ENCODE results near the gene SMPD1. TPM values are rescaled to one million over a fixed set of nuclear protein-coding genes. Genes with fewer than 3 reads are reported as not detected.

SMPD1 gene
- total RNA-seq, 5 donors from 2014 or later (not counting 1 experiment from before 2014, with no cell fraction given) = 33.5 to 58.3 (median 38.3) TPM

DNA sequence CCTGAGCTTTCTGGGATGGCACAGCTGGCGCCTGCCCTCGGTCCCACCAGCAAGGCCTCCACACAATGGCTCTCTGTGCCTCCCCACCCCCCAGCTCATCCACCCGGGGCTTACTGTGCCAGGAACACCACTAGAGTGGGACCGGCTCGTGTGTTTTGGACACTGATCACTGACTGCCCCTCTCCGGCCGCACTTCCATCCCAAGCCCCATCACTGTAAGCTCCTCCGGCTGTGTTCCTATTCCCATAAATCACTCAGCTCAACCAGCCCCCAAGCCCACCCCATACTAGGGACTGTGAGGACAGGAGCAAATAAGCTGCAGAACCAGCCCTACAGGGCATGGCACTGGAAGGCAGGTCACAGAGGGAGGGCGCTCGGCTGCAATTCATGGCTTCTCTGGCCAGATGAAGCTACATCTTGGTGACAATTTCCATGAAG is 21.3 kb downstream of the SMPD1 start:
- no peaks in the 10 kb centered on the region for H3K27me3 Mint-ChIP-seq
- peaks cover 20% of the 10 kb centered on the region for H3K36me3 Mint-ChIP-seq
- H3K9me3 ChIP-seq = no peaks in the 10 kb centered on the region
- 94% methylated on average over 10 of the region's 10 CpGs for WGBS (ENCODE audit: insufficient coverage)
- POLR2A ChIA-PET = interaction anchor here in 1 of 2 donors (0.6 to 1.6 kb wide), 2 partner anchors 9 to 15 kb away, joined by 4 to 8 read pairs; no protein-coding TSS in a partner anchor
- peaks cover 45 to 78% of the 10 kb centered on the region in 2 experiments for H3K4me1 ChIP-seq (ENCODE audit: control insufficient read depth in 1 of 2, extremely low read depth in 1 of 2, insufficient read depth in 2 of 2, low read length in 2 of 2)
- ATAC-seq (replicated peaks in 1 of 4) (no peak), DNase-seq (no peak)
- peak overlapping the region in 1 of 2 donors; percentile 80 for H3K27ac Mint-ChIP-seq
- H3K4me3 ChIP-seq (ENCODE audit: control insufficient read depth in 1 of 2, extremely low read depth in 1 of 2, low read length in 1 of 2) = no peak overlapping the region
- no peaks in the 10 kb centered on the region for H3K9me3 Mint-ChIP-seq
- H3K4me1 Mint-ChIP-seq = peaks cover 31 to 54% (median 51%) of the 10 kb centered on the region in 3 donors
- H3K4me3 Mint-ChIP-seq = no peak overlapping the region
- H3K36me3 ChIP-seq (ENCODE audit: control insufficient read depth in 2 of 2, extremely low read depth in 1 of 2, insufficient read depth in 1 of 2, low read length in 1 of 2) = peaks cover 12 to 28% of the 10 kb centered on the region in 2 donors
- no peak overlapping the region for H3K27ac ChIP-seq (ENCODE audit: low read length)
- no peaks in the 10 kb centered on the region for H3K27me3 ChIP-seq (replicated peaks in 1 of 2; ENCODE audit: control insufficient read depth in 2 of 2, extremely low read depth in 1 of 2, insufficient read depth in 2 of 2, low read length in 1 of 2)
- CTCF ChIA-PET = interaction anchor here in 1 of 2 donors (0.5 to 0.7 kb wide), 3 partner anchors 12 to 49 kb away, joined by 3 to 8 read pairs (median 5); no protein-coding TSS in a partner anchor

GRCh38 chr11:6413791-6414201 is 23.5 kb downstream of the SMPD1 start:
- no peaks in the 10 kb centered on the region for H3K9me3 Mint-ChIP-seq
- DNase-seq (peak; percentile 38 to 84 (median 72)), ATAC-seq (replicated peaks in 1 of 4) (peak; percentile 87 to 92 (median 88))
- peaks cover 41 to 84% of the 10 kb centered on the region in 2 experiments for H3K4me1 ChIP-seq (ENCODE audit: control insufficient read depth in 1 of 2, extremely low read depth in 1 of 2, insufficient read depth in 2 of 2, low read length in 2 of 2)
- peak overlapping the region; percentile 69 for H3K27ac ChIP-seq (ENCODE audit: low read length)
- H3K27ac Mint-ChIP-seq = no peak overlapping the region
- 41% methylated on average over 11 of the region's 12 CpGs for WGBS (ENCODE audit: insufficient coverage)
- H3K36me3 Mint-ChIP-seq = peaks cover 12% of the 10 kb centered on the region
- no peaks in the 10 kb centered on the region for H3K9me3 ChIP-seq
- peak overlapping the region; percentile 8 to 18 for H3K4me3 ChIP-seq (ENCODE audit: control insufficient read depth in 1 of 2, extremely low read depth in 1 of 2, low read length in 1 of 2)
- POLR2A ChIA-PET = interaction anchor here (0.5 to 1.3 kb wide), 7 partner anchors 9 to 67 kb away, joined by 3 to 11 read pairs (median 4); partner anchors contain the start of genes ARFIP2 (in 1 of the 2), SMPD1 (in 1 of the 2) and TIMM10B (in 1 of the 2)
- peaks cover 12 to 26% of the 10 kb centered on the region in 2 donors for H3K36me3 ChIP-seq (ENCODE audit: control insufficient read depth in 2 of 2, extremely low read depth in 1 of 2, insufficient read depth in 1 of 2, low read length in 1 of 2)
- no peaks in the 10 kb centered on the region for H3K27me3 ChIP-seq (replicated peaks in 1 of 2; ENCODE audit: control insufficient read depth in 2 of 2, extremely low read depth in 1 of 2, insufficient read depth in 2 of 2, low read length in 1 of 2)
- no peak overlapping the region for H3K4me3 Mint-ChIP-seq
- CTCF ChIA-PET = interaction anchor here (0.8 to 2.2 kb wide), 7 partner anchors 11 to 35 kb away, joined by 3 to 15 read pairs (median 8); partner anchors contain the start of gene SMPD1 (in 1 of the 2)
- no peaks in the 10 kb centered on the region for H3K27me3 Mint-ChIP-seq
- peaks cover 13 to 39% (median 37%) of the 10 kb centered on the region in 3 donors for H3K4me1 Mint-ChIP-seq

DNA sequence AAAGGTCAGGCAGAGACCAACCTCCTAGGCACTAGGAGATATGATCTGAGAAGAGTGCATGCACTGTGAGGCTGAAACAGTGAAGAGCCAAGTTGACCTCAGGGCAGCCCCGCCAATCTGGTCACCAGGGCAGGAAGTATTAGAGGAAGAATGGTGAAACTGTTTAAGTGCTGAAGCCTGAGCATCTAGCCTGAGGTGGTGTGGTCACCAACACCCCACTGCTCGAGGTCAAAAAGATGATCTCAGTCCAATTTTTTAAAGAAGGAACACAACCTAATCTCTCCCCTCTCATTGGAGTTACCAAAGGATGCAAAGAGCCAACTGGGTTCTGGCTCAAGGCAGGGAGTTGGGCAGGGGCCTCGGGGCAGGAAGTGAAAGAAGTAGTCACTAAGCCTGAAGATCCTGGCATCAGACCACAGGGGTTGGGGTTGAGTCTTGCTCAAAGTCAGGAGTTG is 24.6 kb downstream of the SMPD1 start:
- Mint-ChIP-seq H3K4me3 (no peak overlapping the region), H3K9me3 (no peaks in the 10 kb centered on the region), H3K36me3 (peaks cover 4% of the 10 kb centered on the region), H3K4me1 (peaks cover 9 to 35% (median 33%) of the 10 kb centered on the region in 3 donors), H3K27ac (no peak overlapping the region), H3K27me3 (no peaks in the 10 kb centered on the region)
- Histone ChIP-seq H3K9me3 (no peaks in the 10 kb centered on the region), H3K4me1 (ENCODE audit: control insufficient read depth in 1 of 2, extremely low read depth in 1 of 2, insufficient read depth in 2 of 2, low read length in 2 of 2) (peaks cover 46 to 86% of the 10 kb centered on the region in 2 experiments), H3K4me3 (ENCODE audit: control insufficient read depth in 1 of 2, extremely low read depth in 1 of 2, low read length in 1 of 2) (no peak overlapping the region), H3K27ac (ENCODE audit: low read length) (peak overlapping the region; percentile 69), H3K27me3 (replicated peaks in 1 of 2; ENCODE audit: control insufficient read depth in 2 of 2, extremely low read depth in 1 of 2, insufficient read depth in 2 of 2, low read length in 1 of 2) (no peaks in the 10 kb centered on the region), H3K36me3 (ENCODE audit: control insufficient read depth in 2 of 2, extremely low read depth in 1 of 2, insufficient read depth in 1 of 2, low read length in 1 of 2) (peaks cover 12 to 16% of the 10 kb centered on the region in 2 donors)
- ChIA-PET POLR2A (no interaction called here), CTCF (interaction anchor here (0.6 to 2.2 kb wide), 2 partner anchors 32 to 36 kb away, joined by 3 to 11 read pairs; no protein-coding TSS in a partner anchor)
- ATAC-seq (replicated peaks in 1 of 4) = no peak
- no peak for DNase-seq
- WGBS (ENCODE audit: insufficient coverage) = 0% methylated on average over 1 of the region's 3 CpGs

DNA sequence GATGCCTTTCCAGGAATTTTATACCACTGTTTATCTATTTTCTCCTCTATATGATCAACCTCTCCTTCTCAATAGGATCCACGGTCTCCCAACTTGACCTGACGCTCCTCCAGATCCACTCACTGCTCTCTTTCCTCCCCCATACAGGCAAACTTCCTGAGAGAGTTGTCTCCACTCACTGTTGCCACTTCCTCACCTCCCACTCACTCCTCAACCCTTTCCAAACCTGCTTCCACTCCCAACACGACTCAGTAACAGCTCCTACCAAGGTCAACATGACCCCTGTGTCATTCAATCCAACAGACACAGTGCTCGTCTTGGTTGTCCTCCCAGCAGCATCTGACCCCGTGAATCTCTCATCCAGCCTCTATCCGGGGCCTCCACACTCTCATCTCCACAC is 25.5 kb downstream of the SMPD1 start:
- DNase-seq = no peak
- Histone ChIP-seq H3K27me3 (replicated peaks in 1 of 2; ENCODE audit: control insufficient read depth in 2 of 2, extremely low read depth in 1 of 2, insufficient read depth in 2 of 2, low read length in 1 of 2) (no peaks in the 10 kb centered on the region), H3K9me3 (no peaks in the 10 kb centered on the region), H3K36me3 (ENCODE audit: control insufficient read depth in 2 of 2, extremely low read depth in 1 of 2, insufficient read depth in 1 of 2, low read length in 1 of 2) (peaks cover 6 to 7% of the 10 kb centered on the region in 2 donors), H3K4me3 (ENCODE audit: control insufficient read depth in 1 of 2, extremely low read depth in 1 of 2, low read length in 1 of 2) (no peak overlapping the region), H3K27ac (ENCODE audit: low read length) (peak overlapping the region; percentile 10), H3K4me1 (ENCODE audit: control insufficient read depth in 1 of 2, extremely low read depth in 1 of 2, insufficient read depth in 2 of 2, low read length in 2 of 2) (peaks cover 46 to 83% of the 10 kb centered on the region in 2 experiments)
- ChIA-PET CTCF (no interaction called here), POLR2A (interaction anchor here in 1 of 2 donors (0.8 kb wide), 1 partner anchor 13 kb away, joined by 3 read pairs; no protein-coding TSS in a partner anchor)
- ATAC-seq (replicated peaks in 1 of 4) = no peak
- no peaks in the 10 kb centered on the region for H3K9me3 Mint-ChIP-seq
- no peak overlapping the region for H3K4me3 Mint-ChIP-seq
- no peak overlapping the region for H3K27ac Mint-ChIP-seq
- 72% methylated on average over 6 of the region's 6 CpGs for WGBS (ENCODE audit: insufficient coverage)
- H3K36me3 Mint-ChIP-seq = no peaks in the 10 kb centered on the region
- H3K4me1 Mint-ChIP-seq = peaks cover 15 to 34% (median 32%) of the 10 kb centered on the region in 3 donors
- H3K27me3 Mint-ChIP-seq = peaks cover 0 to 1% of the 10 kb centered on the region in 2 donors

DNA sequence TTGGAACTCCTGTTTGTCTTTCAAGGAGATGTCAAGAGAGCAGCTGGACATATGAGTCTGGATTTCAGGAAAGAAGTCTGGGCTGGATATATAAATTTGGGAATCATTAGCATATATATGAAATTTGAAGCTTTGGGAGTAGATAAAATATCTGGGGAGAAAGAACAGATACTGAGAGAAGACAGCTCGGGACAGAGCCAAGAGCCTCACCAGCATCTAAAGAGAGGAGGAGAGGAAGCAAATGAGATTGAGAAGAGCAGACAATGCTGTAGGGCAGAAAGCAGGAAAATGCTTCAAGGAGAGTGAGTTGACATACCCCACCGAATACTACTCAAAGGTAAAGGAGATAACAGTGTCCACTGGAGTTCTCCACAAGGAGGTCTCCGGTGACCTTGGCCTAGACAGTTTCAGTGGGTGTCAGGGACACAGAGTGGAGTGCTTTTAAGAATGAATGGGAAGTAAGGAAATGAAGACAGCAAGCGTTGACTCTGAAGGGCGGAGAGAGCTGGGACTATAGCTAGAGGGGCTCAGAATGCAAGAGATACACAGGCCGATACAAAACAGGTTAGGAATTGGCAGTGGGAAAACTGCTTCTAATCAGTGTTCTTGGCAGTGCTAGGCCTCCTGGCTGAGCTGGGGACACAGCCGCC is 27.8 kb downstream of the SMPD1 start:
- POLR2A ChIA-PET = interaction anchor here (0.5 to 2.0 kb wide), 4 partner anchors 15 to 730 kb away, joined by 3 to 10 read pairs (median 4); no protein-coding TSS in a partner anchor
- no peak overlapping the region for H3K4me3 Mint-ChIP-seq
- DNase-seq = peak in 1 of 35 experiments; percentile 34
- WGBS (ENCODE audit: insufficient coverage) = 32% methylated on average over 3 of the region's 7 CpGs
- peaks cover 0 to 11% of the 10 kb centered on the region in 2 donors for H3K27me3 Mint-ChIP-seq
- H3K36me3 Mint-ChIP-seq = no peaks in the 10 kb centered on the region
- Histone ChIP-seq H3K4me1 (ENCODE audit: control insufficient read depth in 1 of 2, extremely low read depth in 1 of 2, insufficient read depth in 2 of 2, low read length in 2 of 2) (peaks cover 39 to 61% of the 10 kb centered on the region in 2 experiments), H3K9me3 (no peaks in the 10 kb centered on the region), H3K27me3 (replicated peaks in 1 of 2; ENCODE audit: control insufficient read depth in 2 of 2, extremely low read depth in 1 of 2, insufficient read depth in 2 of 2, low read length in 1 of 2) (peaks cover 0 to 2% of the 10 kb centered on the region in 2 experiments), H3K27ac (ENCODE audit: low read length) (peak overlapping the region; percentile 48), H3K36me3 (ENCODE audit: control insufficient read depth in 2 of 2, extremely low read depth in 1 of 2, insufficient read depth in 1 of 2, low read length in 1 of 2) (no peaks in the 10 kb centered on the region), H3K4me3 (ENCODE audit: control insufficient read depth in 1 of 2, extremely low read depth in 1 of 2, low read length in 1 of 2) (peak overlapping the region; percentile 64 to 75)
- no peak overlapping the region for H3K27ac Mint-ChIP-seq
- peaks cover 13 to 19% (median 18%) of the 10 kb centered on the region in 3 donors for H3K4me1 Mint-ChIP-seq
- CTCF ChIA-PET = interaction anchor here (0.6 to 3.9 kb wide), 10 partner anchors 15 to 265 kb away, joined by 3 to 44 read pairs (median 6); partner anchors contain the start of genes MRPL17 (in 1 of the 2) and SMPD1 (in 1 of the 2)
- no peaks in the 10 kb centered on the region for H3K9me3 Mint-ChIP-seq
- peak in 1 of 4 experiments; percentile 1 for ATAC-seq (replicated peaks in 1 of 4)

DNA sequence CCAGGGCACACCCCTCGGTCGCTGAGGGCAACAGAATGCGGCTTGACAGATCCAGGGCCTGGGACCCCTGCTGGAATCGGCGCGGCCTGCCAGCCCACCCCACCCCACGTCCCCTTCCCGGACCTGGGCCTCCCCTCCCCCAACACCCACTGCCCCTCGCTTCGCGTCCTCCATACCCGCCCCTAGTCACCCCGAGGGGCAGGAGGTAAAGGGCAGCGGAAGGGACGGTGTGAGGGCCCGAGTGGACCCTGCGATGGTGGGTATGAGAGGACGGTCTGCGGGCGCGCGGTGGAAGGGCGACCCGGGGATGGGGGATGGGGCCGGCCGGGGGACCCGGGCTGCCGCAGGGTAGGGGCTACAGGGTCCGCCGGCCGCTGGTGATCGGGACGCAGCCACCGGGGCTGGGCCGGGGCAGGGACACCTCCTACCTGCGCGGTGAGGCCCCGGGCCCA is 28.3 kb downstream of the SMPD1 start:
- Histone ChIP-seq H3K4me1 (ENCODE audit: control insufficient read depth in 1 of 2, extremely low read depth in 1 of 2, insufficient read depth in 2 of 2, low read length in 2 of 2) (peaks cover 38 to 56% of the 10 kb centered on the region in 2 experiments), H3K27me3 (replicated peaks in 1 of 2; ENCODE audit: control insufficient read depth in 2 of 2, extremely low read depth in 1 of 2, insufficient read depth in 2 of 2, low read length in 1 of 2) (peaks cover 0 to 2% of the 10 kb centered on the region in 2 experiments), H3K36me3 (ENCODE audit: control insufficient read depth in 2 of 2, extremely low read depth in 1 of 2, insufficient read depth in 1 of 2, low read length in 1 of 2) (no peaks in the 10 kb centered on the region), H3K9me3 (no peaks in the 10 kb centered on the region), H3K4me3 (ENCODE audit: control insufficient read depth in 1 of 2, extremely low read depth in 1 of 2, low read length in 1 of 2) (peak overlapping the region; percentile 64 to 75), H3K27ac (ENCODE audit: low read length) (peak overlapping the region; percentile 48)
- Mint-ChIP-seq H3K27ac (no peak overlapping the region), H3K27me3 (peaks cover 0 to 16% of the 10 kb centered on the region in 2 donors), H3K9me3 (no peaks in the 10 kb centered on the region), H3K36me3 (no peaks in the 10 kb centered on the region), H3K4me3 (no peak overlapping the region), H3K4me1 (peaks cover 9 to 19% (median 15%) of the 10 kb centered on the region in 3 donors)
- DNase-seq (peak in 1 of 35 experiments; percentile 17), ATAC-seq (replicated peaks in 1 of 4) (peak in 2 of 4 experiments; percentile 9 to 11)
- ChIA-PET POLR2A (interaction anchor here (0.5 to 2.0 kb wide), 6 partner anchors 16 to 731 kb away, joined by 3 to 10 read pairs (median 6); partner anchors contain the start of gene SMPD1 (in 1 of the 2)), CTCF (interaction anchor here (0.6 to 3.9 kb wide), 12 partner anchors 12 to 265 kb away, joined by 3 to 44 read pairs (median 6); partner anchors contain the start of genes MRPL17 (in 1 of the 2) and SMPD1 (in 1 of the 2))
- WGBS (ENCODE audit: insufficient coverage) = 3% methylated on average over 25 of the region's 38 CpGs

All from T-cell (primary cell).